ENCODE data around the gene PCLO. TPM values are rescaled to one million over a fixed set of nuclear protein-coding genes. Genes with fewer than 3 reads are reported as not detected.

PCLO gene
- polyA plus RNA-seq, 1 donor (not counting 4 experiments of a cell fraction or from before 2014, with no cell fraction given) = 1.8 TPM

DNA sequence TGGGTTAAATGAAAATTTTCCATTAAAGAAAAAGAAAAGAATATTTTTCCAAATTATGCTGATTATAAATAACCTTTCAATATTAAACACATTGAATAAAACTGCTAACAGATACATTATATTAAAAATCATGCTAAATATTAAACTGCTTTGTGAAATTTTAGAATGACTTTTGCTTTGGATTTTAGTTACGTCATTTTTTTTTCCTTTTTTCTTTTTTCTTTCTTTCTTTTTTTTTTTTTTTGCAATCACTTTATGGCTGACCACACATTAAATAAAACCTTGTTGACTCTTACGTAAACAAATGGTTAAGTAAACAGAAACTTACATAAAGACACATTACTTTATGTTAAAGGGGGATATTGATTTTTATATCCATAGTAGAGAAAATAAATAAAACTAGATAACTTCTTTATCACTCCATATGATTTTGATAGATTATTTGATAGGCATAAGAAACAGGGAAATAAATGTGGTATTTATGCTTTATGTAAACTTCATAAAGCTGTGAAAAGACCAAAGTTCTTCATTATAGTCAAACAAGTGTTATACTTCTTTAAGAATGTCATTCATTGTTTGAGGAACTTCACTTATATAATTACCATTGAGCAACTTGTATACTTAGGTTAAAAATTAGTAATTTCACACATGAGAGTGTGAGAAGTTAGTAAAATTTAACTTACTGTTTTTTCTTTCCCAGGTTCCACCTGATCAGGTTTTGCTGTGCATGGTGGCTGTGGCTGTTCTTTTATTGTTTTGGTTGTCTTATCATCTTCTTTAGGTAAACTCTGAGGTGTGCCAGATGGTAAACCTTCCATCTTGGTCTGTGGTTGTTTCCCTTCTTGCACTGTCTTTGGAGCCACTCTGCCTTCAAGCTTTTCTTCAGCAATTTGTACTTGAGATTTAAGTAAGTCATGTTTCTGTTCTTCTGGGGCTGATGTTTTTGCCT is 197.3 kb downstream of the PCLO start:
- dilution Hi-C loops (cut with MboI; ENCODE audit: extremely low pct_ligation_motif_present, low sequenced_read_pairs) = no loop called here
- H3K9me3 ChIP-seq (ENCODE audit: control insufficient read depth, low read depth, low read length) = no peaks in the 10 kb centered on the region
- no peaks in the 10 kb centered on the region for H3K9me1 ChIP-seq (ENCODE audit: control insufficient read depth, extremely low read depth, insufficient read depth, low read length)
- no peaks in the 10 kb centered on the region for H4K20me1 ChIP-seq (ENCODE audit: control insufficient read depth, extremely low read depth, insufficient read depth, low read length)
- no peak overlapping the region for H3K9ac ChIP-seq (ENCODE audit: control insufficient read depth, extremely low read depth, insufficient read depth, low read length)
- no peaks in the 10 kb centered on the region for H3K4me1 ChIP-seq (ENCODE audit: control insufficient read depth, extremely low read depth, insufficient read depth, low read length)
- H3K27ac ChIP-seq (ENCODE audit: control insufficient read depth, insufficient read depth, low read length) = no peak overlapping the region
- TF ChIP-seq, protein P1, sequence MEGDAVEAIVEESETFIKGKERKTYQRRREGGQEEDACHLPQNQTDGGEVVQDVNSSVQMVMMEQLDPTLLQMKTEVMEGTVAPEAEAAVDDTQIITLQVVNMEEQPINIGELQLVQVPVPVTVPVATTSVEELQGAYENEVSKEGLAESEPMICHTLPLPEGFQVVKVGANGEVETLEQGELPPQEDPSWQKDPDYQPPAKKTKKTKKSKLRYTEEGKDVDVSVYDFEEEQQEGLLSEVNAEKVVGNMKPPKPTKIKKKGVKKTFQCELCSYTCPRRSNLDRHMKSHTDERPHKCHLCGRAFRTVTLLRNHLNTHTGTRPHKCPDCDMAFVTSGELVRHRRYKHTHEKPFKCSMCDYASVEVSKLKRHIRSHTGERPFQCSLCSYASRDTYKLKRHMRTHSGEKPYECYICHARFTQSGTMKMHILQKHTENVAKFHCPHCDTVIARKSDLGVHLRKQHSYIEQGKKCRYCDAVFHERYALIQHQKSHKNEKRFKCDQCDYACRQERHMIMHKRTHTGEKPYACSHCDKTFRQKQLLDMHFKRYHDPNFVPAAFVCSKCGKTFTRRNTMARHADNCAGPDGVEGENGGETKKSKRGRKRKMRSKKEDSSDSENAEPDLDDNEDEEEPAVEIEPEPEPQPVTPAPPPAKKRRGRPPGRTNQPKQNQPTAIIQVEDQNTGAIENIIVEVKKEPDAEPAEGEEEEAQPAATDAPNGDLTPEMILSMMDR (optimal IDR thresholded peaks at IDR 0.05 in 1 of 3, IDR thresholded peaks at IDR 0.05 in 1 of 3, conservative IDR thresholded peaks at IDR 0.05 in 1 of 3; ENCODE audit: extremely low read depth in 1 of 3, insufficient read depth in 2 of 3, low read length in 3 of 3) = no peak
- no peak for TF ChIP-seq EZH2 (IDR thresholded peaks at IDR 0.05; ENCODE audit: low read length)
- no peak overlapping the region for H3K4me2 ChIP-seq (ENCODE audit: control insufficient read depth, extremely low read depth, insufficient read depth, low read depth, low read length)
- no peaks in the 10 kb centered on the region for H3K27me3 ChIP-seq (ENCODE audit: control insufficient read depth, extremely low read depth, insufficient read depth, low read length)
- no peak overlapping the region for H3K4me3 ChIP-seq (ENCODE audit: control insufficient read depth in 2 of 3, extremely low read depth in 1 of 3, insufficient read depth in 2 of 3, low read depth in 1 of 3, low read length in 3 of 3)
- DNase-seq (ENCODE audit: low read depth, low spot score) (no peak), FAIRE-seq (no peak)
- H3K79me2 ChIP-seq (ENCODE audit: control insufficient read depth, insufficient read depth, low read length) = no peaks in the 10 kb centered on the region
- no peaks in the 10 kb centered on the region for H3K36me3 ChIP-seq (ENCODE audit: control insufficient read depth in 2 of 2, extremely low read depth in 1 of 2, insufficient read depth in 2 of 2, low read length in 2 of 2)
- H2AFZ ChIP-seq (ENCODE audit: control insufficient read depth, low read length) = no peak overlapping the region

- Histone ChIP-seq H3K9me1 (ENCODE audit: control insufficient read depth, extremely low read depth, insufficient read depth, low read length) (no peaks in the 10 kb centered on the region), H3K36me3 (ENCODE audit: control insufficient read depth in 2 of 2, extremely low read depth in 1 of 2, insufficient read depth in 2 of 2, low read length in 2 of 2) (no peaks in the 10 kb centered on the region), H4K20me1 (ENCODE audit: control insufficient read depth, extremely low read depth, insufficient read depth, low read length) (no peaks in the 10 kb centered on the region), H3K9ac (ENCODE audit: control insufficient read depth, extremely low read depth, insufficient read depth, low read length) (no peak overlapping the region), H2AFZ (ENCODE audit: control insufficient read depth, low read length) (no peak overlapping the region), H3K9me3 (ENCODE audit: control insufficient read depth, low read depth, low read length) (no peaks in the 10 kb centered on the region), H3K27ac (ENCODE audit: control insufficient read depth, insufficient read depth, low read length) (no peak overlapping the region), H3K4me2 (ENCODE audit: control insufficient read depth, extremely low read depth, insufficient read depth, low read depth, low read length) (no peak overlapping the region), H3K27me3 (ENCODE audit: control insufficient read depth, extremely low read depth, insufficient read depth, low read length) (no peaks in the 10 kb centered on the region), H3K79me2 (ENCODE audit: control insufficient read depth, insufficient read depth, low read length) (no peaks in the 10 kb centered on the region), H3K4me1 (ENCODE audit: control insufficient read depth, extremely low read depth, insufficient read depth, low read length) (no peaks in the 10 kb centered on the region), H3K4me3 (ENCODE audit: control insufficient read depth in 2 of 3, extremely low read depth in 1 of 3, insufficient read depth in 2 of 3, low read depth in 1 of 3, low read length in 3 of 3) (no peak overlapping the region)
- FAIRE-seq (no peak), DNase-seq (ENCODE audit: low read depth, low spot score) (no peak)
- TF ChIP-seq, protein P1 (optimal IDR thresholded peaks at IDR 0.05 in 1 of 3, IDR thresholded peaks at IDR 0.05 in 1 of 3, conservative IDR thresholded peaks at IDR 0.05 in 1 of 3; ENCODE audit: extremely low read depth in 1 of 3, insufficient read depth in 2 of 3, low read length in 3 of 3) = no peak
- no peak for TF ChIP-seq EZH2 (IDR thresholded peaks at IDR 0.05; ENCODE audit: low read length)
- dilution Hi-C loops (cut with MboI; ENCODE audit: extremely low pct_ligation_motif_present, low sequenced_read_pairs) = no loop called here
These were observed 198.4 kb downstream of the PCLO start for GRCh38 chr7:82964150-82964882.

Data from keratinocyte (primary cell).